ENCODE measurements around the gene CYYR1. TPM values are rescaled to one million over a fixed set of nuclear protein-coding genes. Genes with fewer than 3 reads are reported as not detected.

Gene CYYR1
- total RNA-seq, 1 experiment from 2014 or later: 13.6 TPM

DNA sequence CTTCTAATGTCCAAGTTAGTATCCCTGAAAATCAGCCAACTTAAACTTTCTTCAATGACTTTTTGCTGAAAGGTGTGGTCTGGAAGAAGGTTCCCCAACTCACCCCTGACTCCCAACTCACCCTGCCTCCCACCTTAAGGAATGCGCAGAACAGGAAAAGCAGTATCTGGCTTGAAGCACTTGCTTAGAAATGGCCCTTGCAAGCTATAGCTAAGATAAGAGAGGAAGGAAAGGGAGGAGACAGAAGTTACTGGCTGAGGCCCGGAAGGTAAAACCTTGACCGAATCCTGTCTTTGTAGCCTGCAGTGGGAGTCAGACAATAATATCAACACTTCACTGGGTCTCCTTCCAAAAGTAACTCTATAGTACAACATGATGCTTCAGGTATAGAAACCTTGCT lies 2.9 kb downstream of the CYYR1 start:
- DNase-seq: no peak
- Histone ChIP-seq H3K4ac (ENCODE audit: low read depth, low read length) (no peak overlapping the region), H3K4me2 (ENCODE audit: insufficient read depth, insufficient read length, low read length) (peak overlapping the region; percentile 47), H2BK20ac (ENCODE audit: low read depth, low read length, poor library complexity, severe bottlenecking) (no peak overlapping the region), H3K79me2 (ENCODE audit: insufficient read depth, low read length) (peaks cover 18% of the 10 kb centered on the region), H4K5ac (ENCODE audit: insufficient read length, low read depth, low read length) (no peak overlapping the region), H3K18ac (ENCODE audit: insufficient read length, low read depth, low read length) (no peak overlapping the region), H3K79me1 (ENCODE audit: insufficient read depth, low read depth, low read length, poor library complexity, severe bottlenecking) (no peaks in the 10 kb centered on the region), H3K9ac (ENCODE audit: extremely low read depth, insufficient read length, low read length) (no peak overlapping the region), H2AK5ac (ENCODE audit: insufficient read length, low read length) (no peak overlapping the region), H2BK15ac (ENCODE audit: low read depth, low read length) (no peak overlapping the region), H3K9me3 (ENCODE audit: control insufficient read depth, low read depth, low read length) (no peaks in the 10 kb centered on the region), H3K4me1 (ENCODE audit: insufficient read depth, low read length) (no peaks in the 10 kb centered on the region), H3K27me3 (ENCODE audit: insufficient read depth, low read length) (no peaks in the 10 kb centered on the region), H2BK12ac (ENCODE audit: insufficient read length, low read depth, low read length) (no peak overlapping the region), H3K23ac (ENCODE audit: insufficient read length, low read depth, low read length) (no peak overlapping the region), H4K91ac (ENCODE audit: insufficient read length, low read depth, low read length) (no peak overlapping the region), H3T11ph (ENCODE audit: low read length) (no peak overlapping the region), H4K20me1 (ENCODE audit: control insufficient read depth, insufficient read depth, insufficient read length) (no peaks in the 10 kb centered on the region), H3K14ac (ENCODE audit: insufficient read depth, low read length) (no peak overlapping the region), H2BK120ac (ENCODE audit: low read depth, low read length, poor library complexity, severe bottlenecking) (no peak overlapping the region), H3K23me2 (ENCODE audit: insufficient read length, low read depth, low read length, poor library complexity, severe bottlenecking) (peaks cover 3% of the 10 kb centered on the region), H3K56ac (ENCODE audit: insufficient read length, low read depth, low read length) (no peak overlapping the region), H3K27ac (ENCODE audit: insufficient read length, low read depth, low read length) (no peak overlapping the region), H4K8ac (replicated peaks; ENCODE audit: insufficient read length, low read depth, low read length) (no peak overlapping the region), H2AFZ (ENCODE audit: low read length) (no peak overlapping the region), H2BK5ac (ENCODE audit: insufficient read length, low read length) (no peak overlapping the region)
- Mint-ChIP-seq H3K9me3 (peaks cover 14 to 16% of the 10 kb centered on the region in 2 experiments), H3K4me1 (peaks cover 18 to 19% of the 10 kb centered on the region in 2 experiments), H3K36me3 (ENCODE audit: insufficient read depth in 1 of 3, low read depth in 3 of 3) (peaks cover 13 to 30% (median 24%) of the 10 kb centered on the region in 3 experiments), H3K27ac (peak overlapping the region in 2 of 3 experiments; percentile 52 to 80; a peak in 2 of 7 replicates), H3K4me3 (0 out of 5 replicates have a peak overlapping the region, but pooled peaks of 1 of the 2 experiments have one; percentile 13), H3K27me3 (ENCODE audit: low read depth) (peaks cover 2% of the 10 kb centered on the region; the same call in 1 of the 2 replicates)
- no CpG with 5 or more reads among the region's 3 CpGs for WGBS (ENCODE audit: extremely low coverage, insufficient read length, low lambda C conversion rate)
- TF ChIP-seq, protein P1, sequence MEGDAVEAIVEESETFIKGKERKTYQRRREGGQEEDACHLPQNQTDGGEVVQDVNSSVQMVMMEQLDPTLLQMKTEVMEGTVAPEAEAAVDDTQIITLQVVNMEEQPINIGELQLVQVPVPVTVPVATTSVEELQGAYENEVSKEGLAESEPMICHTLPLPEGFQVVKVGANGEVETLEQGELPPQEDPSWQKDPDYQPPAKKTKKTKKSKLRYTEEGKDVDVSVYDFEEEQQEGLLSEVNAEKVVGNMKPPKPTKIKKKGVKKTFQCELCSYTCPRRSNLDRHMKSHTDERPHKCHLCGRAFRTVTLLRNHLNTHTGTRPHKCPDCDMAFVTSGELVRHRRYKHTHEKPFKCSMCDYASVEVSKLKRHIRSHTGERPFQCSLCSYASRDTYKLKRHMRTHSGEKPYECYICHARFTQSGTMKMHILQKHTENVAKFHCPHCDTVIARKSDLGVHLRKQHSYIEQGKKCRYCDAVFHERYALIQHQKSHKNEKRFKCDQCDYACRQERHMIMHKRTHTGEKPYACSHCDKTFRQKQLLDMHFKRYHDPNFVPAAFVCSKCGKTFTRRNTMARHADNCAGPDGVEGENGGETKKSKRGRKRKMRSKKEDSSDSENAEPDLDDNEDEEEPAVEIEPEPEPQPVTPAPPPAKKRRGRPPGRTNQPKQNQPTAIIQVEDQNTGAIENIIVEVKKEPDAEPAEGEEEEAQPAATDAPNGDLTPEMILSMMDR (conservative IDR thresholded peaks at IDR 0.05): no peak
